ENCODE data around the gene GDPD4. TPM values are rescaled to one million over a fixed set of nuclear protein-coding genes. Genes with fewer than 3 reads are reported as not detected.

Gene GDPD4
- total and polyA plus RNA-seq, 10 of the 15 experiments (the other 5 are each of a cell fraction or from before 2014, with no cell fraction given), result 0.23 TPM; not detected in 9

- H4K20me1 ChIP-seq (ENCODE audit: control insufficient read depth, insufficient read depth), result no peaks in the 10 kb centered on the region
- DNase-seq (ENCODE audit: low read depth, low spot score) (no peak), ATAC-seq (no peak), FAIRE-seq (no peak)
- ChIA-PET POLR2A (no interaction called here), RAD21 (ENCODE audit: unreplicated experiment) (interaction anchor here (1.5 kb wide), 1 partner anchor 62 kb away, joined by 5 read pairs; the partner anchor contains the start of gene MYO7A), CTCF (interaction anchor here (0.6 to 1.8 kb wide), 4 partner anchors 101 to 570 kb away, joined by 3 to 5 read pairs (median 3); no protein-coding TSS in a partner anchor), SMC1A (ENCODE audit: uncharacterized antibody, unreplicated experiment) (interaction anchor here (1.0 kb wide), 1 partner anchor 63 kb away, joined by 3 read pairs; no protein-coding TSS in a partner anchor)
- no peaks in the 10 kb centered on the region for H3K27me3 ChIP-seq (replicated peaks in 1 of 2; ENCODE audit: control insufficient read depth in 2 of 2, insufficient read depth in 2 of 2, low read length in 1 of 2)
- no peak overlapping the region for H3K9ac ChIP-seq (ENCODE audit: control insufficient read depth, insufficient read depth, low read length)
- peaks cover 1% of the 10 kb centered on the region; the same call in 1 of the 2 replicates for H3K79me2 ChIP-seq (ENCODE audit: control insufficient read depth, insufficient read depth, low read length)
- no peak overlapping the region for H3K4me3 ChIP-seq
- intact Hi-C loops (cut with micrococcal nuclease; ENCODE audit: unreplicated experiment) (no loop called here), in situ Hi-C loops (cut with MboI) (no loop called here)
- TF ChIP-seq ASH2L (IDR thresholded peaks at IDR 0.05; ENCODE audit: borderline replicate concordance, low read depth), result no peak
- TF ChIP-seq YY1 (IDR thresholded peaks at IDR 0.05; ENCODE audit: low read depth, low read length), result no peak
- TF ChIP-seq IRF4 (IDR thresholded peaks at IDR 0.05; ENCODE audit: low read depth, low read length), result no peak
- TF ChIP-seq EP300 (IDR thresholded peaks at IDR 0.05; ENCODE audit: borderline replicate concordance in 1 of 2, control insufficient read depth in 1 of 2, low read depth in 2 of 2, low read length in 2 of 2), result no peak
- no peak for TF ChIP-seq RELB (IDR thresholded peaks at IDR 0.05; ENCODE audit: low read depth)
- no peak for TF ChIP-seq SMAD1 (IDR thresholded peaks at IDR 0.05; ENCODE audit: low read depth, partially characterized antibody)
- TF ChIP-seq CEBPB (IDR thresholded peaks at IDR 0.05; ENCODE audit: borderline replicate concordance in 1 of 2, low read depth in 2 of 2, low read length in 2 of 2), result no peak
- TF ChIP-seq NBN (IDR thresholded peaks at IDR 0.05), result no peak
- TF ChIP-seq IRF3 (IDR thresholded peaks at IDR 0.05), result no peak
- no peak for TF ChIP-seq ZNF384 (IDR thresholded peaks at IDR 0.05; ENCODE audit: borderline replicate concordance, low read depth, low read length)
- no peak for TF ChIP-seq ELK1 (IDR thresholded peaks at IDR 0.05; ENCODE audit: low read depth, low read length)
- no peak for TF ChIP-seq CREM (IDR thresholded peaks at IDR 0.05; ENCODE audit: low read depth)
- TF ChIP-seq ZBTB33 (IDR thresholded peaks at IDR 0.05), result no peak
- no peak for TF ChIP-seq NRF1 (conservative IDR thresholded peaks at IDR 0.05; ENCODE audit: low read depth, low read length)
- TF ChIP-seq KDM1A (IDR thresholded peaks at IDR 0.05; ENCODE audit: borderline replicate concordance), result no peak
- no peak for TF ChIP-seq RCOR1 (conservative IDR thresholded peaks at IDR 0.05; ENCODE audit: low read depth, low read length)
- TF ChIP-seq RB1 (IDR thresholded peaks at IDR 0.05; ENCODE audit: borderline replicate concordance), result no peak
- H3K4me2 ChIP-seq (ENCODE audit: control insufficient read depth, insufficient read depth), result no peak overlapping the region
- no peak overlapping the region for H2AFZ ChIP-seq (ENCODE audit: control insufficient read depth, low read depth, low read length)
- no peaks in the 10 kb centered on the region for H3K4me1 ChIP-seq (ENCODE audit: control insufficient read depth, insufficient read depth, low read length)
- no TSS peak for BruUV-seq (replicated peaks)
- H3K36me3 ChIP-seq (ENCODE audit: control insufficient read depth in 2 of 2, insufficient read depth in 2 of 2, low read length in 1 of 2), result no peaks in the 10 kb centered on the region
- no peak overlapping the region for H3K27ac ChIP-seq (ENCODE audit: control insufficient read depth, insufficient read depth)
- WGBS (ENCODE audit: insufficient coverage, insufficient replicate concordance, low lambda C conversion rate, missing lambda C conversion rate), result 68% methylated on average over 21 of the region's 21 CpGs
- H3K9me3 ChIP-seq (replicated peaks; ENCODE audit: control insufficient read depth, insufficient read depth, low read length), result no peaks in the 10 kb centered on the region
These were observed 111.0 kb downstream of the GDPD4 start for GRCh38 chr11:77190331-77191075.

Data from GM12878 (cell line).